Kidney (tissue), 14 donors: ENCODE results near the gene KRT33A. TPM values are rescaled to one million over a fixed set of nuclear protein-coding genes. Genes with fewer than 3 reads are reported as not detected.

Experiments
- DNase-seq, 5 donors: peaks; one replicate each; pipeline ENCODE4 v3.0.0-alpha.2; 2013 to 2020
- FAIRE-seq: peaks from 2 replicates; lab custom pipeline; 2012; peaks lifted over from hg19 to GRCh38; lab: Jason Lieb, UNC
- H3K27ac ChIP-seq, 2 donors: one replicate each; pipeline ENCODE4 v1.7.0; 2013; ENCODE audit warnings: low read depth in 2 of 2, low read length in 2 of 2, inconsistent platforms in 1 of 2
- H3K27me3 ChIP-seq: one replicate; pipeline ENCODE4 v1.7.1; 2013; ENCODE audit warnings: low read length, inconsistent platforms; ENCODE audit not compliant: control insufficient read depth, insufficient read depth
- H3K36me3 ChIP-seq, 3 donors: one replicate each; pipeline versions ENCODE4 v1.7.0 to v1.7.1; 2013; ENCODE audit warnings: low read length in 3 of 3, control low read depth in 1 of 3, inconsistent platforms in 1 of 3; ENCODE audit not compliant: insufficient read depth in 3 of 3, control insufficient read depth in 2 of 3
- H3K4me1 ChIP-seq, 3 donors: one replicate each; pipeline versions ENCODE4 v1.7.0 to v1.7.1; 2013; ENCODE audit warnings: low read length in 3 of 3, inconsistent platforms in 1 of 3, low read depth in 1 of 3; ENCODE audit not compliant: control insufficient read depth in 2 of 3, insufficient read depth in 2 of 3
- H3K4me3 ChIP-seq, 3 donors: one replicate each; pipeline versions ENCODE4 v1.7.0 to v1.8.1; 2013; ENCODE audit warnings: low read length in 3 of 3, control low read depth in 1 of 3, inconsistent platforms in 1 of 3
- H3K9ac ChIP-seq, 3 donors: one replicate each; pipeline versions ENCODE4 v1.7.0 to v1.7.1; 2013; ENCODE audit warnings: low read length in 3 of 3, control low read depth in 1 of 3, inconsistent platforms in 1 of 3
- H3K9me3 ChIP-seq, 3 donors: one replicate each; pipeline versions ENCODE4 v1.7.0 to v1.7.1; 2013; ENCODE audit warnings: low read length in 3 of 3, control low read depth in 1 of 3, inconsistent platforms in 1 of 3; ENCODE audit not compliant: control insufficient read depth in 2 of 3, insufficient read depth in 1 of 3
- CTCF ChIP-seq: IDR thresholded peaks from 3 replicates; pipeline ENCODE4 v1.5.1; 2012; ENCODE audit warnings: mild to moderate bottlenecking, moderate library complexity, borderline replicate concordance; ENCODE audit not compliant: insufficient read depth; ENCODE audit errors: extremely low read depth
- intact Hi-C: fragments of 100-400 bp; cut with DNase I; formaldehyde crosslinking; loops from one replicate; pipeline ENCODE4 v1.11.1; 2022
- polyA plus RNA-seq: library from polyadenylated mRNA; stranded (reverse); fragments of 350-450 nt; fragmentation: Illumina TruSeq; extraction: RNeasy Lipid Tissue Mini Kit (QIAGEN cat#74804); gene quantifications from one replicate; pipeline ENCODE4 v1.2.3, GENCODE V29; 2014; ENCODE audit warnings: low read depth, low replicate concordance; ENCODE audit not compliant: insufficient read depth
- total RNA-seq: library from RNA; stranded (reverse); fragmentation: NEBNext Ultra II Directional; extraction: Animal tissue kit (Norgen Biotek cat#: 25700); gene quantifications from one replicate; pipeline ENCODE4 v1.2.1, GENCODE V29; 2021
- donor health status: control.
- donor health status: control.
- donor health status: control.
- donor health status: control.
- donor health status: control.
- donor health status: DM: yes; HTN: yes; CAD: no.
- donor health status: Normal renal cell carcinoma (clear cell type).

Gene KRT33A
- total and polyA plus RNA-seq, 2 donors from 2014 or later = not detected

GRCh38 chr17:41296846-41297245 lies 53.8 kb downstream of the KRT33A start:
- no peak overlapping the region for H3K9ac ChIP-seq
- intact Hi-C loops = no loop called here
- no peaks in the 10 kb centered on the region for H3K4me1 ChIP-seq
- H3K4me3 ChIP-seq = no peak overlapping the region
- H3K9me3 ChIP-seq = no peaks in the 10 kb centered on the region
- H3K27ac ChIP-seq = no peak overlapping the region
- no peaks in the 10 kb centered on the region for H3K27me3 ChIP-seq
- no peaks in the 10 kb centered on the region for H3K36me3 ChIP-seq
- FAIRE-seq = no peak
- TF ChIP-seq CTCF = no peak
- DNase-seq = peak in 2 of 5 donors; percentile 21 to 23

Other genes starting within 250 kb of the KRT33A start
Only the 30 nearest of the 34 such genes appear.
- not detected for gene KRTAP4-12, start 226.6 kb downstream of the KRT33A start, total RNA-seq
- not detected for gene KRTAP4-12, start 226.6 kb downstream of the KRT33A start, polyA plus RNA-seq
- not detected for gene KRTAP4-6, start 210.3 kb downstream of the KRT33A start, total RNA-seq
- not detected for gene KRTAP4-6, start 210.3 kb downstream of the KRT33A start, polyA plus RNA-seq
- gene KRTAP4-5, start 201.0 kb downstream of the KRT33A start, total RNA-seq = not detected
- gene KRTAP4-5, start 201.0 kb downstream of the KRT33A start, polyA plus RNA-seq = not detected
- gene KRTAP4-4, start 190.1 kb downstream of the KRT33A start, total RNA-seq = not detected
- gene KRTAP4-4, start 190.1 kb downstream of the KRT33A start, polyA plus RNA-seq = not detected
- gene KRTAP4-3, start 182.6 kb downstream of the KRT33A start, total RNA-seq = not detected
- not detected for gene KRTAP4-3, start 182.6 kb downstream of the KRT33A start, polyA plus RNA-seq
- gene KRTAP4-2, start 172.6 kb downstream of the KRT33A start, total RNA-seq = not detected
- gene KRTAP4-2, start 172.6 kb downstream of the KRT33A start, polyA plus RNA-seq = not detected
- not detected for gene KRTAP4-1, start 165.9 kb downstream of the KRT33A start, total RNA-seq
- gene KRTAP4-1, start 165.9 kb downstream of the KRT33A start, polyA plus RNA-seq = not detected
- gene KRTAP9-1, start 160.9 kb downstream of the KRT33A start, total RNA-seq = not detected
- not detected for gene KRTAP9-1, start 160.9 kb downstream of the KRT33A start, polyA plus RNA-seq
- gene KRTAP9-2, start 124.2 kb downstream of the KRT33A start, total RNA-seq = not detected
- not detected for gene KRTAP9-2, start 124.2 kb downstream of the KRT33A start, polyA plus RNA-seq
- gene KRTAP9-3, start 118.4 kb downstream of the KRT33A start, total RNA-seq = not detected
- not detected for gene KRTAP9-3, start 118.4 kb downstream of the KRT33A start, polyA plus RNA-seq
- gene KRTAP9-8, start 112.8 kb downstream of the KRT33A start, total RNA-seq = not detected
- gene KRTAP9-8, start 112.8 kb downstream of the KRT33A start, polyA plus RNA-seq = not detected
- gene KRTAP9-4, start 101.1 kb downstream of the KRT33A start, total RNA-seq = not detected
- gene KRTAP9-4, start 101.1 kb downstream of the KRT33A start, polyA plus RNA-seq = not detected
- not detected for gene KRTAP9-9, start 95.4 kb downstream of the KRT33A start, total RNA-seq
- not detected for gene KRTAP9-9, start 95.4 kb downstream of the KRT33A start, polyA plus RNA-seq
- not detected for gene KRTAP9-6, start 85.5 kb downstream of the KRT33A start, total RNA-seq
- not detected for gene KRTAP9-6, start 85.5 kb downstream of the KRT33A start, polyA plus RNA-seq
- not detected for gene KRTAP9-7, start 75.1 kb downstream of the KRT33A start, total RNA-seq
- gene KRTAP9-7, start 75.1 kb downstream of the KRT33A start, polyA plus RNA-seq = not detected
- not detected for gene KRTAP29-1, start 48.0 kb downstream of the KRT33A start, total RNA-seq
- not detected for gene KRTAP29-1, start 48.0 kb downstream of the KRT33A start, polyA plus RNA-seq
- not detected for gene KRTAP16-1, start 41.5 kb downstream of the KRT33A start, total RNA-seq
- gene KRTAP16-1, start 41.5 kb downstream of the KRT33A start, polyA plus RNA-seq = not detected
- not detected for gene KRTAP17-1, start 35.1 kb downstream of the KRT33A start, total RNA-seq
- not detected for gene KRTAP17-1, start 35.1 kb downstream of the KRT33A start, polyA plus RNA-seq
- gene KRT33B, start 19.0 kb upstream of the KRT33A start, total RNA-seq = not detected
- gene KRT33B, start 19.0 kb upstream of the KRT33A start, polyA plus RNA-seq = not detected
- not detected for gene KRT34, start 31.5 kb upstream of the KRT33A start, total RNA-seq
- gene KRT34, start 31.5 kb upstream of the KRT33A start, polyA plus RNA-seq = not detected
- not detected for gene KRT31, start 46.8 kb upstream of the KRT33A start, total RNA-seq
- gene KRT31, start 46.8 kb upstream of the KRT33A start, polyA plus RNA-seq = not detected
- not detected for gene KRT37, start 73.8 kb upstream of the KRT33A start, total RNA-seq
- not detected for gene KRT37, start 73.8 kb upstream of the KRT33A start, polyA plus RNA-seq
- gene KRT38, start 90.2 kb upstream of the KRT33A start, total RNA-seq = not detected
- not detected for gene KRT38, start 90.2 kb upstream of the KRT33A start, polyA plus RNA-seq
- not detected for gene KRT32, start 116.6 kb upstream of the KRT33A start, total RNA-seq
- gene KRT32, start 116.6 kb upstream of the KRT33A start, polyA plus RNA-seq = not detected
- gene KRT35, start 130.3 kb upstream of the KRT33A start, total RNA-seq = not detected
- not detected for gene KRT35, start 130.3 kb upstream of the KRT33A start, polyA plus RNA-seq
- not detected for gene KRT36, start 139.1 kb upstream of the KRT33A start, total RNA-seq
- gene KRT36, start 139.1 kb upstream of the KRT33A start, polyA plus RNA-seq = not detected
- not detected for gene KRT13, start 154.8 kb upstream of the KRT33A start, total RNA-seq
- gene KRT13, start 154.8 kb upstream of the KRT33A start, polyA plus RNA-seq = not detected
- gene KRT15, start 168.1 kb upstream of the KRT33A start, total RNA-seq = 2.8 TPM
- 0.15 TPM for gene KRT15, start 168.1 kb upstream of the KRT33A start, polyA plus RNA-seq
- 781 TPM for gene KRT19, start 177.5 kb upstream of the KRT33A start, total RNA-seq
- gene KRT19, start 177.5 kb upstream of the KRT33A start, polyA plus RNA-seq = 319 TPM
- gene KRT9, start 221.2 kb upstream of the KRT33A start, total RNA-seq = not detected
- not detected for gene KRT9, start 221.2 kb upstream of the KRT33A start, polyA plus RNA-seq